ENCODE data around the gene TP63.

The TP63 gene

DNA sequence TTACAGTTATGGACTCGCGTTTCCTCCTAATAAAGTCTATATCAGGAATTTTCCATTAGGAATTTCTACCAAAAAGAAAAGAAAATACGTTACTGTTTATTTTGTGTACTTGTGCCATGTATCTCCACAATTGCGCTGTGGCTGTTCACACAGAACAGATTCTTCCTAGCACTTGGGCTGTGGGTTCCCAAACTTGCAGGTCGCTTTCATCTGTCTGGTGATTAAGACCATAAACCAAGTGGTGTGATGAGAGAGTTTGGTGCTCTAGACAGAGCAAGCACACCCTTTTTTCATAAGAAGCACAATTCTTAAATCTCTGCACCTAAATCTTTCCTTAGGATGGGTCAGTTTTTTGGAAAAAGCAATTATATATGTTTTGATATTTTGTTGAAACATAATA, 203.3 kb downstream of the TP63 start:
- Histone ChIP-seq H2BK12ac (ENCODE audit: low read length) (peak overlapping the region; percentile 86), H4K12ac (ENCODE audit: low read depth, low read length) (no peak overlapping the region), H2AFZ (ENCODE audit: insufficient read depth, low read length, poor library complexity) (no peak overlapping the region), H3K14ac (ENCODE audit: low read length) (peak overlapping the region; percentile 20), H3K79me1 (ENCODE audit: low read length) (peaks cover 13% of the 10 kb centered on the region), H3K4me1 (ENCODE audit: control insufficient read depth in 1 of 2, insufficient read depth in 2 of 2, low read length in 2 of 2) (peaks cover 2 to 4% of the 10 kb centered on the region in 2 experiments), H3K9me3 (ENCODE audit: insufficient read depth, low read depth, low read length) (no peaks in the 10 kb centered on the region), H3K4ac (ENCODE audit: low read depth, low read length) (peak overlapping the region; percentile 88), H2BK5ac (ENCODE audit: low read depth, low read length, poor library complexity) (peak overlapping the region; percentile 97), H3K18ac (ENCODE audit: low read length) (no peak overlapping the region), H3K9ac (ENCODE audit: low read length) (no peak overlapping the region), H4K8ac (ENCODE audit: low read depth, low read length) (no peak overlapping the region), H3K23ac (ENCODE audit: low read length) (no peak overlapping the region), H2AK5ac (ENCODE audit: low read length) (no peak overlapping the region), H3K36me3 (ENCODE audit: control insufficient read depth in 1 of 2, insufficient read depth in 2 of 2, low read length in 2 of 2) (no peaks in the 10 kb centered on the region), H3K4me2 (ENCODE audit: low read length) (no peak overlapping the region), H3K4me3 (ENCODE audit: low read depth, low read length) (no peak overlapping the region), H3K27me3 (ENCODE audit: insufficient read depth, low read length) (no peaks in the 10 kb centered on the region), H2BK120ac (ENCODE audit: insufficient read depth, low read length, poor library complexity) (peak overlapping the region; percentile 88), H4K91ac (ENCODE audit: low read depth, low read length) (peak overlapping the region; percentile 92), H3K79me2 (ENCODE audit: control insufficient read depth, insufficient read depth, low read length, poor library complexity) (no peaks in the 10 kb centered on the region), H3K27ac (ENCODE audit: low read depth, low read length) (peak overlapping the region; percentile 66)
- no peak for DNase-seq
- no CpG with 5 or more reads among the region's 5 CpGs for WGBS (ENCODE audit: extremely low coverage, insufficient coverage, insufficient read length)

DNA sequence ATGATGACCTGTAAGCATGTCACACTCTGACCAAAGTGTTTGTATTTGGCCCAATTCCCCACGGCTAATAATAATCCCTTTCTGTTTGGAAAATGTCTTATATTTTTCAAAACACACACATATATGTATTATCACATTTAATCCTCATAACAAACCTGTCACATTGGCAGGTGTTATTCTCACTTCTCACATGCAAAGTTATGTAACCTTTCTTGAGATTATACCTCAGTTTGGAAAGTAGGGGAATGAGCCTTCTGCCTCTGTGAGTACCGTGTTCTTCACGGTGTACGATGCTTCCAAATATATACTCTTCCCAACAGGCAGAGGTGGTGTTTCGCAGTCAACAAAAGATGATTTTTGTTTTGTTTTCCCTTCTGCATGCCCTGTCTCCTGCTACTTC, 205.6 kb downstream of the TP63 start:
- H4K12ac ChIP-seq (ENCODE audit: low read depth, low read length) = no peak overlapping the region
- no peak overlapping the region for H4K8ac ChIP-seq (ENCODE audit: low read depth, low read length)
- peak overlapping the region; percentile 79 for H3K14ac ChIP-seq (ENCODE audit: low read length)
- H3K23ac ChIP-seq (ENCODE audit: low read length) = no peak overlapping the region
- H3K4me2 ChIP-seq (ENCODE audit: low read length) = no peak overlapping the region
- no peaks in the 10 kb centered on the region for H3K79me2 ChIP-seq (ENCODE audit: control insufficient read depth, insufficient read depth, low read length, poor library complexity)
- peaks cover 17% of the 10 kb centered on the region for H3K79me1 ChIP-seq (ENCODE audit: low read length)
- no peak overlapping the region for H3K18ac ChIP-seq (ENCODE audit: low read length)
- no CpG with 5 or more reads among the region's 5 CpGs for WGBS (ENCODE audit: extremely low coverage, insufficient coverage, insufficient read length)
- H3K4me1 ChIP-seq (ENCODE audit: control insufficient read depth in 1 of 2, insufficient read depth in 2 of 2, low read length in 2 of 2) = peaks cover 4 to 9% of the 10 kb centered on the region in 2 experiments
- no peak overlapping the region for H3K4ac ChIP-seq (ENCODE audit: low read depth, low read length)
- peak overlapping the region; percentile 89 for H2BK12ac ChIP-seq (ENCODE audit: low read length)
- H3K9me3 ChIP-seq (ENCODE audit: insufficient read depth, low read depth, low read length) = no peaks in the 10 kb centered on the region
- H3K27me3 ChIP-seq (ENCODE audit: insufficient read depth, low read length) = no peaks in the 10 kb centered on the region
- no peak overlapping the region for H3K27ac ChIP-seq (ENCODE audit: low read depth, low read length)
- H2BK5ac ChIP-seq (ENCODE audit: low read depth, low read length, poor library complexity) = peak overlapping the region; percentile 73
- H3K36me3 ChIP-seq (ENCODE audit: control insufficient read depth in 1 of 2, insufficient read depth in 2 of 2, low read length in 2 of 2) = no peaks in the 10 kb centered on the region
- H4K91ac ChIP-seq (ENCODE audit: low read depth, low read length) = peak overlapping the region; percentile 62
- H3K4me3 ChIP-seq (ENCODE audit: low read depth, low read length) = no peak overlapping the region
- H3K9ac ChIP-seq (ENCODE audit: low read length) = no peak overlapping the region
- peak overlapping the region; percentile 60 for H2BK120ac ChIP-seq (ENCODE audit: insufficient read depth, low read length, poor library complexity)
- H2AFZ ChIP-seq (ENCODE audit: insufficient read depth, low read length, poor library complexity) = no peak overlapping the region
- H2AK5ac ChIP-seq (ENCODE audit: low read length) = peak overlapping the region; percentile 91
- DNase-seq = no peak

DNA sequence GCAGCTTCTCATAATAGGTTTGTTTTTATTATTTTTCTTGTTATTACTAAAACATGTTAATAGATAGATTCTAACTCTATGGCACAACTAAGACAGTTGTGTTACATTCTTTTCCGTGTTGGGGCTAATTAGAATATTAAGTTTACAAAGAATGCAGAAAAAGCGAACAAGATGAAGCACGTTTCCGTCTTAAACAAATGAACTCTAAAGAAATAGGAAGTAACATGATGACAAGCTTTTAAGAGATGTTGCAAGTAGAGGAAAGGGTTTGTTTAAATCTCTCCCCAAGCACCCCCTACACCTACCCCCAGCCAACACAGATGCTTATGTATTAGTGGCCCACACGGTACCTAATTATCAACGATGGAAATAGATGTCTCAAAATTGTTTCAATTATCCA, 207.1 kb downstream of the TP63 start:
- H4K8ac ChIP-seq (ENCODE audit: low read depth, low read length) = no peak overlapping the region
- no peak overlapping the region for H3K14ac ChIP-seq (ENCODE audit: low read length)
- no peak for DNase-seq
- H3K4me2 ChIP-seq (ENCODE audit: low read length) = no peak overlapping the region
- H3K9me3 ChIP-seq (ENCODE audit: insufficient read depth, low read depth, low read length) = no peaks in the 10 kb centered on the region
- no peak overlapping the region for H3K18ac ChIP-seq (ENCODE audit: low read length)
- H2BK120ac ChIP-seq (ENCODE audit: insufficient read depth, low read length, poor library complexity) = no peak overlapping the region
- no peak overlapping the region for H2AK5ac ChIP-seq (ENCODE audit: low read length)
- no peak overlapping the region for H3K27ac ChIP-seq (ENCODE audit: low read depth, low read length)
- no peak overlapping the region for H3K23ac ChIP-seq (ENCODE audit: low read length)
- peaks cover 26% of the 10 kb centered on the region for H3K79me1 ChIP-seq (ENCODE audit: low read length)
- H3K79me2 ChIP-seq (ENCODE audit: control insufficient read depth, insufficient read depth, low read length, poor library complexity) = peaks cover 4% of the 10 kb centered on the region
- no peak overlapping the region for H2BK12ac ChIP-seq (ENCODE audit: low read length)
- no peaks in the 10 kb centered on the region for H3K36me3 ChIP-seq (ENCODE audit: control insufficient read depth in 1 of 2, insufficient read depth in 2 of 2, low read length in 2 of 2)
- no peak overlapping the region for H3K4me3 ChIP-seq (ENCODE audit: low read depth, low read length)
- H3K9ac ChIP-seq (ENCODE audit: low read length) = no peak overlapping the region
- WGBS (ENCODE audit: extremely low coverage, insufficient coverage, insufficient read length) = no CpG with 5 or more reads among the region's 6 CpGs
- H2BK5ac ChIP-seq (ENCODE audit: low read depth, low read length, poor library complexity) = no peak overlapping the region
- no peaks in the 10 kb centered on the region for H3K27me3 ChIP-seq (ENCODE audit: insufficient read depth, low read length)
- no peak overlapping the region for H4K12ac ChIP-seq (ENCODE audit: low read depth, low read length)
- peaks cover 14 to 20% of the 10 kb centered on the region in 2 experiments for H3K4me1 ChIP-seq (ENCODE audit: control insufficient read depth in 1 of 2, insufficient read depth in 2 of 2, low read length in 2 of 2)
- H4K91ac ChIP-seq (ENCODE audit: low read depth, low read length) = peak overlapping the region; percentile 71
- H3K4ac ChIP-seq (ENCODE audit: low read depth, low read length) = no peak overlapping the region
- H2AFZ ChIP-seq (ENCODE audit: insufficient read depth, low read length, poor library complexity) = no peak overlapping the region

DNA sequence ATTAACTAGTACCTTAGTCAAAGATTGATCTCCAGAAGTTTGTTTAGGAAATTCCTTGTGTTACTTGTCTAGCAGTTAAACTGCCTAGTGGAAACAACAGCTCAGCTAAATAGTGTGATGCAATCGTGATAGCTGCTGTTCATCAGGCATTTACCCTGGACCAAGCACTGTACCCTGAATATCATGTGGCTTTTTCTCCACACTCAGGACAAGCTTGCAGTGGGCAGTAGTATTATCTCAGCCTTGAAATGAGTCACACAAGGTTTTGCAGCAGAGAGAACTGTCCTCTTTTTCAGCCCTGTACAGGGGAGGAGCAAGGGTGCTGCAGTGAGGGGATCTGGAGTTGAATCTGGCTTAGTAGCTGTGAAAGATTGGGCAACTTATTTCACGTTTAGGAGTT, 208.4 kb downstream of the TP63 start:
- no peak overlapping the region for H3K27ac ChIP-seq (ENCODE audit: low read depth, low read length)

More for the DNA sequence above, 208.4 kb downstream of the TP63 start:
- Histone ChIP-seq H3K23ac (ENCODE audit: low read length) (no peak overlapping the region), H2AK5ac (ENCODE audit: low read length) (no peak overlapping the region), H4K8ac (ENCODE audit: low read depth, low read length) (no peak overlapping the region), H3K9ac (ENCODE audit: low read length) (no peak overlapping the region), H2BK120ac (ENCODE audit: insufficient read depth, low read length, poor library complexity) (no peak overlapping the region), H3K4me2 (ENCODE audit: low read length) (no peak overlapping the region), H4K12ac (ENCODE audit: low read depth, low read length) (no peak overlapping the region), H3K14ac (ENCODE audit: low read length) (no peak overlapping the region), H2BK12ac (ENCODE audit: low read length) (peak overlapping the region; percentile 2), H3K79me2 (ENCODE audit: control insufficient read depth, insufficient read depth, low read length, poor library complexity) (peaks cover 4% of the 10 kb centered on the region), H3K4ac (ENCODE audit: low read depth, low read length) (no peak overlapping the region), H3K79me1 (ENCODE audit: low read length) (peaks cover 31% of the 10 kb centered on the region), H3K36me3 (ENCODE audit: control insufficient read depth in 1 of 2, insufficient read depth in 2 of 2, low read length in 2 of 2) (no peaks in the 10 kb centered on the region), H2AFZ (ENCODE audit: insufficient read depth, low read length, poor library complexity) (no peak overlapping the region), H3K4me1 (ENCODE audit: control insufficient read depth in 1 of 2, insufficient read depth in 2 of 2, low read length in 2 of 2) (peaks cover 15 to 17% of the 10 kb centered on the region in 2 experiments), H3K27me3 (ENCODE audit: insufficient read depth, low read length) (no peaks in the 10 kb centered on the region), H2BK5ac (ENCODE audit: low read depth, low read length, poor library complexity) (no peak overlapping the region), H3K18ac (ENCODE audit: low read length) (no peak overlapping the region), H4K91ac (ENCODE audit: low read depth, low read length) (no peak overlapping the region), H3K4me3 (ENCODE audit: low read depth, low read length) (no peak overlapping the region), H3K9me3 (ENCODE audit: insufficient read depth, low read depth, low read length) (no peaks in the 10 kb centered on the region)
- peak; percentile 14 to 67 for DNase-seq
- WGBS (ENCODE audit: extremely low coverage, insufficient coverage, insufficient read length) = no CpG with 5 or more reads among the region's 2 CpGs

Data from trophoblast cell (in vitro differentiated cells and primary cell).